GM12892 (cell line): ENCODE measurements around the gene PSMB9.

Experiments used
- POLR2A ChIP-seq: IDR thresholded peaks from 2 replicates; pipeline ENCODE4 v1.6.1; 2011; ENCODE audit warnings: low read depth, low read length, control low read depth
- POLR2AphosphoS5 ChIP-seq: IDR thresholded peaks from 2 replicates; pipeline ENCODE4 v1.6.1; 2011; ENCODE audit warnings: low read depth, low read length, control low read depth
- TAF1 ChIP-seq: IDR thresholded peaks from 2 replicates; pipeline ENCODE4 v1.6.1; 2011; ENCODE audit warnings: low read depth, mild to moderate bottlenecking, control low read depth, low read length, borderline replicate concordance

- peak; percentile 92 for TF ChIP-seq POLR2AphosphoS5
- peak; percentile 79; the same call in 1 of the 2 replicates for TF ChIP-seq POLR2A
- TF ChIP-seq TAF1, result 0 out of 2 replicates have a peak, but pooled peaks have one; percentile 2
These were observed 9.1 kb upstream of the PSMB9 start for GRCh38 chr6:32844839-32845383.
